Prostate gland (tissue), 2 donors: ENCODE results near the gene WDR5. TPM values are rescaled to one million over a fixed set of nuclear protein-coding genes. Genes with fewer than 3 reads are reported as not detected.

Experiments
- DNase-seq: peaks from one replicate; pipeline ENCODE4 v3.0.0-alpha.2; 2019; ENCODE audit warnings: low spot score
- H3K27ac ChIP-seq, 2 donors: fragments of 200-600 bp; sonication (generic); 2 replicates each; pipeline ENCODE4 v1.5.1; 2017 to 2019
- H3K27me3 ChIP-seq: fragments of 200-600 bp; sonication (generic); replicated peaks from 2 replicates; pipeline ENCODE4 v1.5.1; 2019; ENCODE audit not compliant: insufficient read depth
- H3K36me3 ChIP-seq, 2 donors: fragments of 200-600 bp; sonication (generic); 1 replicate in 1 of 2; 2 replicates in 1 of 2; pipeline versions ENCODE4 v1.5.1 to v1.8.1; 2017 to 2019
- H3K4me1 ChIP-seq: fragments of 200-600 bp; sonication (generic); replicated peaks from 2 replicates; pipeline ENCODE4 v1.5.1; 2019
- H3K4me3 ChIP-seq, 2 donors: fragments of 200-600 bp; sonication (generic); 2 replicates each; pipeline ENCODE4 v1.5.1; 2017 to 2019
- H3K9me3 ChIP-seq: fragments of 200-600 bp; sonication (generic); 2 replicates; pipeline ENCODE4 v1.5.1; 2017
- CTCF ChIP-seq, 4 experiments: fragments of 200-600 bp in 2 of 4; fragments of 450-650 bp in 2 of 4; sonication (generic) in 2 of 4; IDR thresholded peaks; 1 replicate in 3 of 4; 2 replicates in 1 of 4; pipeline ENCODE4 v1.5.1; 2016 to 2019; ENCODE audit warnings: antibody characterized with exemption in 4 of 4, mild to moderate bottlenecking in 2 of 4, moderate library complexity in 2 of 4
- POLR2A ChIP-seq: fragments of 450-650 bp; IDR thresholded peaks from one replicate; pipeline ENCODE4 v1.6.1; 2016; ENCODE audit warnings: antibody characterized with exemption, mild to moderate bottlenecking
- POLR2AphosphoS5 ChIP-seq: sonication (generic); formaldehyde crosslinking; IDR thresholded peaks from one replicate; pipeline ENCODE4 v1.6.1; 2017; ENCODE audit warnings: antibody characterized with exemption
- WGBS: methylation state at CpG from one replicate; pipeline ENCODE4 v1.1.5; 2018; 5-methylcytosine and 5-hydroxymethylcytosine counted together
- intact Hi-C: fragments of 100-400 bp; cut with DNase I; formaldehyde crosslinking; loops from one replicate; pipeline ENCODE4 v1.14.2; 2022
- total RNA-seq, 2 donors: library from RNA; depleted of rRNA; stranded (reverse); fragments of >200 nt; gene quantifications; one replicate each; pipeline ENCODE4 v1.1.0, GENCODE V29; 2016

WDR5 gene
- total RNA-seq, 2 donors from 2014 or later, result 28.6 to 67.9 TPM

- WGBS, result 92% methylated on average over 11 of the region's 11 CpGs
- Histone ChIP-seq H3K9me3 (no peaks in the 10 kb centered on the region), H3K36me3 (no peaks in the 10 kb centered on the region), H3K4me1 (no peaks in the 10 kb centered on the region), H3K27ac (no peak overlapping the region), H3K27me3 (no peaks in the 10 kb centered on the region), H3K4me3 (no peak overlapping the region)
- no peak for DNase-seq
- TF ChIP-seq CTCF (IDR thresholded peaks at IDR 0.05) (no peak), POLR2A (no peak), POLR2AphosphoS5 (no peak)
- intact Hi-C loops, result no loop called here
Observed at GRCh38 chr9:134168757-134169550, 33.1 kb downstream of the WDR5 start.

GRCh38 chr9:134169724-134170401, 34.0 kb downstream of the WDR5 start:
- H3K27ac ChIP-seq, result no peak overlapping the region
- TF ChIP-seq POLR2AphosphoS5, result no peak
- no peak for TF ChIP-seq CTCF (IDR thresholded peaks at IDR 0.05)
- no peak for TF ChIP-seq POLR2A
- no peak overlapping the region for H3K4me3 ChIP-seq
- no peaks in the 10 kb centered on the region for H3K4me1 ChIP-seq
- WGBS, result 82% methylated on average over 19 of the region's 24 CpGs
- no peak for DNase-seq
- H3K36me3 ChIP-seq, result no peaks in the 10 kb centered on the region
- no peaks in the 10 kb centered on the region for H3K9me3 ChIP-seq
- H3K27me3 ChIP-seq, result no peaks in the 10 kb centered on the region
- intact Hi-C loops, result loop anchor here (5.0 to 10.0 kb wide), 6 partner anchors 42 to 575 kb away; partner anchors contain the start of genes COL5A1 and RXRA

- intact Hi-C loops, result loop anchor here (1.0 to 10.0 kb wide), 7 partner anchors 42 to 574 kb away; partner anchors contain the start of genes COL5A1 and RXRA
- H3K9me3 ChIP-seq, result no peaks in the 10 kb centered on the region
- peak overlapping the region in 1 of 2 donors; percentile 62 for H3K27ac ChIP-seq
- no peaks in the 10 kb centered on the region for H3K4me1 ChIP-seq
- TF ChIP-seq CTCF (IDR thresholded peaks at IDR 0.05) (no peak), POLR2AphosphoS5 (no peak)
- DNase-seq, result no peak
- no peaks in the 10 kb centered on the region for H3K36me3 ChIP-seq
- no peak overlapping the region for H3K4me3 ChIP-seq
- no peaks in the 10 kb centered on the region for H3K27me3 ChIP-seq
- 29% methylated on average over 17 of the region's 17 CpGs for WGBS
Observed at GRCh38 chr9:134170532-134171315, 34.8 kb downstream of the WDR5 start.

- H3K27ac ChIP-seq, result peak overlapping the region in 1 of 2 donors; percentile 62
Observed at GRCh38 chr9:134171316-134172197, 35.7 kb downstream of the WDR5 start.

More at GRCh38 chr9:134171316-134172197, 35.7 kb downstream of the WDR5 start:
- H3K4me1 ChIP-seq, result no peaks in the 10 kb centered on the region
- 31% methylated on average over 23 of the region's 23 CpGs for WGBS
- intact Hi-C loops, result loop anchor here (1.0 to 10.0 kb wide), 7 partner anchors 41 to 573 kb away; partner anchors contain the start of genes COL5A1 and RXRA
- peak; percentile 47 for DNase-seq
- H3K9me3 ChIP-seq, result no peaks in the 10 kb centered on the region
- H3K36me3 ChIP-seq, result no peaks in the 10 kb centered on the region
- H3K27me3 ChIP-seq, result no peaks in the 10 kb centered on the region
- no peak overlapping the region for H3K4me3 ChIP-seq
- TF ChIP-seq POLR2A (no peak), POLR2AphosphoS5 (peak; percentile 25)
